G401 (cell line): Measurements from ENCODE around the gene UBE2N. TPM values are rescaled to one million over a fixed set of nuclear protein-coding genes. Genes with fewer than 3 reads are reported as not detected.
"Not testable (repeated sequence)": the region's sequence is repeated elsewhere in the genome, so short reads cannot be mapped to it uniquely, and the experiment has no call there.

Experiments used
- DNase-seq: peaks from one replicate; pipeline ENCODE4 v3.0.0-alpha.2; 2015; ENCODE audit warnings: low spot score
- in situ Hi-C: cut with HindIII; loops from 2 replicates; pipeline ENCODE4 v1.10.0; 2016; ENCODE audit warnings: low sequenced_read_pairs, mixed read lengths
- total RNA-seq: library from RNA; depleted of rRNA; stranded (reverse); fragments of >200 nt; shearing (Covaris generic); gene quantifications from 2 replicates; pipeline ENCODE4 v1.2.3, GENCODE V29; 2014

UBE2N gene
- total RNA-seq, 1 experiment from 2014 or later = 119 TPM

DNA sequence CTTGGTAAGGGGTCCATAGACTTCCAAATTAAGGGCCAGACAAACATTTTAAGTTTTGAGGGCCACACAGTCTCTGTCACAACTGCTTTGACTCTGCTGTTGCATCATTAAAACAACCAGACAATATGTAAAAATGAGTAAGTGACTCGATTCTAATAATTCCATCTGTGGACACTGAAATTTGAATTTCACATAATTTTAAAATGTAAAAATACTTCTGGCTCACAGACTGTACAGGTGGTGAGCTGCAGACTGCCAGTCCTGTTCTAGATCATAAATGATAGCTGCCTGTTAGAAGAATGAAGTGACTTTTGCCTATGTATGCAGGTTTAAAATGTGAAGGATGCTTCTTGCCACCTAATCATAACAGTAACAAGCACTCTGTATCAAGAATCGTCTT is 48.3 kb downstream of the UBE2N start:
- in situ Hi-C loops = no loop called here
- DNase-seq = no peak

DNA sequence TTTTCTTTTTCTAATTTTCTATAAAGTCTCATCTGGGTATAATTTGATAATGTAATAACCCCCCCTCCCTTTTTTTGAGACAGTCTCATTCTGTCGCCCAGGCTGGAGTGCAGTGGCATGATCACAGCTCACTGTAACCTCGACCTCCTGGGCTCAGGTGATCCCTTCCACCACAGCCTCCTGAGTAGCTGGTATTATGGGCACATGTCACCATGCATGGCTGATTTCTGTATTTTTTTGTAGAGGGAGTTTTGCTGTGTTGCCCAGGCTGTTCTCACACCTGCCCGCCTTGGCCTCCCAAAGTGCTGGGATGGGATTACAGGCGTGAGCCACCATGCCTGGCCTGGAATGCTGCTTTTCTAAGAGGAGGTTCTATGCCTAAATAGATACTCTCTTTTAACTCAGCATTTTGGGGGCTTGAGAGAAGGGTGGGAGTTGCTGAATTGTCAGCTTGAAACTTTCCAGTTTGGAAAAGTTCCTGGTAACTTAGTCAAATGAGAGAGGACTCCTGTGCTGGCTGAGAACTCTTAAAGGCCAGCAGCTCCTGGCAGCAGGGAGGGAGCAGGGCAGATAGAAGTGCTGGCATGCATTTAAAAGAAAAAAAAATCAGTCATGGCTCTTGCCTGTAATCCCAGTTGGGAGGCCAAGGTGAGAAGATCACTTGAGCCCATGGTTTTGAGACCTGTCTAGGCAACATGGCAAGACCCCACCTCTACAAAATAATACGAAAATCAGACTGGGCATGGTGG is 51.0 kb downstream of the UBE2N start:
- DNase-seq = no peak
- in situ Hi-C loops = no loop called here

GRCh38 chr12:93390031-93390430 is 51.7 kb downstream of the UBE2N start:
- no peak for DNase-seq
- in situ Hi-C loops = no loop called here

DNA sequence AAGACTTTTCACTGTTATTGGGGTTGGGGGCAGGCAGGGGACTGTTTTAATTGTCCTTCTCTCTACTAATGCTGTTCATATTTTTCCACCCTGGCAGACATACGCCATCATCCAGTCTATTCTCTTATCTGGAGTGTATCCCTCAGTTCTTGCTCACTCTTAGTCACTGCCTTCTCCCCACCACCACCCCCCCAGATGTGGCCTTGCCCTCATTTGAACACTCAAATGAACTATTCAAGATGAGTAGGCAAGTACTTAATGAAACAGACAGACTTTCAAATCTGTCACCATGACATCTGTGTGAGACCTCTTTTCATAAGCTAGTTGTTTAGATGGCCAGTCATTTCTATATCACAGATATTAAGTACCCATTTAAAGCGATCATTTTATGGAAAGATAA is 54.0 kb downstream of the UBE2N start:
- in situ Hi-C loops = no loop called here
- DNase-seq = no peak

DNA sequence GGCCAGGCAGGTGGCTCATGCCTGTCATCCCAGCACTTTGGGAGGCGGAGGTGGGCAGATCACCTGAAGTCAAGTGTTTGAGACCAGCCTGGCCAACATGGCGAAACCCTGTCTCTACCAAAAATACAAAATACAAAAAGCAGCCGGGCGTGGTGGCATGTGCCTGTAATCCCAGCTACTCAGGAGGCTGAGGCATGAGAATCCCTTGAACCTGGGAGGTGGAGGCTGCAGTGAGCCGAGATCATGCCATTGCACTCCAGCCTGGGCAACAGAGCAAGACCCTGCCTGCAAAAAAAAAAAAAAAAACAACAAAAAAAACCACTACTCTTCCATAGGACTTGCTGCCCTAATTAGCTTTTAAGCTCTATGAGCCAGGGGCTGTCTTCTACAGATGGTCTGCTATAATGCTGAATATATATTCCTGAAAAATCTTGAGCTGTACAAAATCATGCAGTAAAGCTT is 59.7 kb downstream of the UBE2N start:
- in situ Hi-C loops, DNase-seq: not testable (repeated sequence)

GRCh38 chr12:93381161-93381975 is 60.4 kb downstream of the UBE2N start:
- in situ Hi-C loops = no loop called here
- DNase-seq = no peak

- peak; percentile 19 for DNase-seq
Measured at GRCh38 chr12:93380480-93381121, 61.1 kb downstream of the UBE2N start.

DNA sequence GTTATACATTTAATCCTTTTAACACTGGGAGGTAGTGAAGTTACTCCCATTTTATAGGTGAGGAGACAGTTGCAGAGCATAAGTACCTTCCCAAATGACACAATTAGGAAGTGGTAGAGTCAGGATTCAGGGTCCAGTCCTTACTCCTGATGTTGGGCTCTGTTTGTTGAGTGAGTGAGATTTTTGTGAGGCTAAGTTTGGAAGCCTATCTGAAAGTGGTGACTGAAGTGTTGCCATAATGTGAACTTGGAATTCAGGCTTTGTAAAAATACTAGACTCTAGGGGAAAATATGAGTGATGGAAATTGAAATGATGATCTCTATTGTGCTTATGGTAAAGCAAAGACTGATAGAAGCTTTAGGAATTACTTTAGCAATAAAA is 61.8 kb downstream of the UBE2N start:
- in situ Hi-C loops = no loop called here
- peak; percentile 13 for DNase-seq

More at GRCh38 chr12:93380480-93381121, 61.1 kb downstream of the UBE2N start:
- in situ Hi-C loops = no loop called here

DNA sequence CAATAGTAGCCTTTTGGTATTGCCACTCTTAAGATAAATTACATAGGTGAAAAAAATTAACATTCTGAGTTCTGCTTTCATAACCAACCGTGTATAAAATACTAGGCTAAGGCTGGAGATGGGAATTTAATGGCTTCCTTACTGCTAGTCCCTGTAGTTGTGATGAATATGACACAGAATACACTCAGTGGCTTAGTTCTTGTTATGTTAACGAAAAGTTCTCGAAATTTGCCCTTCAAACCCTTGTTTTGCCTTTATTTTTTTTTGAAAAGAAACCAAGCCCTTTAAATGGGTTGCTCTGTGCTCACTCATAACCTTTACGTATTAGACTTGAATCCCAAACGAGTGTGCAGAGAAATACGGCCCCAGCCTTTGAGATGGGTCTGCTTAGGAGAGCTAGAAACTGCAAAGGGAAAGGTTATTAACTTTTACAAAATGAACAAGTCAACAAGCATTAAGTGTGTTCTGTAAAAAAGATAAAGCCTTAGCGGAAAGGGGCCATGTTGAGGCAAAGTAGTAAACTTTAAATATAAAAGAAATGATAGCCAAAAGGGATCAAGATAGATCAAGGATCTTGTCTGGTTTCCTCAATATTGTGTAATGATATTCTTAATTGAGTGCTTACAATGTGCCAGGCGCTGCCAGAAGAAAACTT is 62.3 kb downstream of the UBE2N start:
- in situ Hi-C loops = no loop called here
- peak; percentile 53 for DNase-seq

- in situ Hi-C loops = no loop called here
- no peak for DNase-seq
Measured at GRCh38 chr12:93378998-93379325, 62.8 kb downstream of the UBE2N start.

DNA sequence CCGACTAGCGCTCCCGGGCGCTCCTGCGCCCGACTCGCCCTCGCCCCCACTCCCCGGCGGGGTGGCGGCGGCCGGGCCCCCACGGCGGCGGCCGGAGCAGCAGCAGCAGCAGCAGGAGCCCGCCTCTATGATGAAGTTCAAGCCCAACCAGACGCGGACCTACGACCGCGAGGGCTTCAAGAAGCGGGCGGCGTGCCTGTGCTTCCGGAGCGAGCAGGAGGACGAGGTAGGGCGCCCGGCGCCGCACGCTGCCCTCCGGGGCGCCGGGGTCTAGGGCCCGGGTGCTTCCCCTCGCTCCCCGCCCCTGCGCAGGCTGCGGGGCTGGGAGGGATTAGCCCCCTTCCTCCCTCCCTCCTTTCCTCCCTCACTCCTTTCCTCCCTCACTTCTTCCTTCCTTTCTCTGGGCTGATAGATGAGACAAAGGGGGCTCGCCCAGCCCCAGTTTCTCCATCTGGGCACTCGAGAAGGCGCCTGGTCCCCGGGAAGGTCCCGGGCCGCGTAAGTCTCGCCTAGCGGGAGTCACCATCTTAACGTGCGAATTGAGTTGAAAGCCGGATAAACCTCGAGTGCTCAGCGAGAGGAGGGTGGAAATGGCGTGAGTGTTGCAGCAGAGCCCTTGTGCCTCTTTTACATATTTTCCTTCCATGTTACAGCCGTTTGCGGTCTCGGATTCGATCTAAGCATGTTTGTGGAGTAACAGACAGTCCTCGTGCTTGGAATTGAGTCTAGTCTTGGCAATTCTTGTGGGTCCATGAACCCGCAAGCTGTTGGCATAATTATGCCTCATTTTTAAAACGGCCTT is 63.4 kb downstream of the UBE2N start:
- in situ Hi-C loops = not testable (repeated sequence)
- DNase-seq = peak; percentile 57

- DNase-seq = peak; percentile 91
- in situ Hi-C loops = no loop called here
Measured at GRCh38 chr12:93377252-93378195, 64.2 kb downstream of the UBE2N start, which contains the start of gene NUDT4. NUDT4 (plus strand) TSS chr12:93377925; CDS start chr12:93378323, 398 bp downstream.

- DNase-seq = peak; percentile 40
- in situ Hi-C loops = no loop called here
Measured at GRCh38 chr12:93376436-93377251, 65.1 kb downstream of the UBE2N start.

DNA sequence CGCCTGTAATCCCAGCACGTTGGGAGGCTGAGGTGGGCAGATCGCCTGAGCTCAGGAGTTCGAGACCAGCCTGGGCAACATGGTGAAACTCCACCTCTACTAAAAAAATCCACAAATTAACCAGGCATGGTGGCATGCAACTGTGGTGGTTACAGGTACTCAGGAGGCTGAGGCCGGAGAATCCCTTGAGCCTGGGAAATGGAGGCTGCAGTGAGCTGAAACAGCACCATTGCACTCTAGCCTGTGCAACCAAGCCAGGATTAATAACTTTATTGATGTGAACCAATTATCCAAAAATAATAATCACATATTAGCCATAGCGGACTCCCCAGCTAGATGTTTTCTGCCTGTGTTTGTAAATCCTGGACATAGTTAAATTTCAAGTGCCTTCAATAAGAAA is 65.8 kb downstream of the UBE2N start:
- DNase-seq = no peak
- in situ Hi-C loops = no loop called here

- in situ Hi-C loops = no loop called here
- DNase-seq = no peak
Measured at GRCh38 chr12:93373961-93374656, 67.6 kb downstream of the UBE2N start.

- no peak for DNase-seq
- in situ Hi-C loops = no loop called here
Measured at GRCh38 chr12:93370947-93371346, 70.8 kb downstream of the UBE2N start.
